ENCODE data around the gene KDR.

KDR gene

GRCh38 chr4:55125087-55125721 is at the start of gene KDR:
Gene KDR, minus strand, starts transcription at chr4:55125595. Its CDS starts 302 bp downstream, at chr4:55125293.
- DNase-seq (ENCODE audit: low read depth) = peak; percentile 54

GRCh38 chr4:55173580-55173979 is 48.2 kb upstream of the KDR start:
- peak; percentile 79 for DNase-seq (ENCODE audit: low read depth)

GRCh38 chr4:55172694-55173287 is 47.4 kb upstream of the KDR start:
- DNase-seq (ENCODE audit: low read depth) = peak; percentile 46

DNA sequence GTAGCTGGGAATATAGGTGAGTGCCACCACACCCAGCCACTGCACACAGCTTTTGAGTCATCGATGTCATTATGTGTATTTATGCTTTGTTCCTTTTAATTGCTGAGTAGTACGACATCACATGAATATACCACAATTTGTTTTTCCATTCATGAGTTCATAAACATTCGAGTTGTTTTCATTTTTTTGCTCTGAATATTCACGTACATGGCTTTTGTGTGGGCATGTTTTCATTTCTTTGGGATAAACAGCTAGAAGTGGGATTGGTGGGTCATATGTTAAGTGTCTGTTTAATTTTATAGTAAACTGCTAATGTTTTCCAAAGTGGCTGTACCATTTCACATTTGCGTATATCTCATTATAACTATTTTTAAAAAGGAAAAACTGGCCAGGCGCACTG is 45.1 kb upstream of the KDR start:
- DNase-seq (ENCODE audit: low read depth) = no peak

DNA sequence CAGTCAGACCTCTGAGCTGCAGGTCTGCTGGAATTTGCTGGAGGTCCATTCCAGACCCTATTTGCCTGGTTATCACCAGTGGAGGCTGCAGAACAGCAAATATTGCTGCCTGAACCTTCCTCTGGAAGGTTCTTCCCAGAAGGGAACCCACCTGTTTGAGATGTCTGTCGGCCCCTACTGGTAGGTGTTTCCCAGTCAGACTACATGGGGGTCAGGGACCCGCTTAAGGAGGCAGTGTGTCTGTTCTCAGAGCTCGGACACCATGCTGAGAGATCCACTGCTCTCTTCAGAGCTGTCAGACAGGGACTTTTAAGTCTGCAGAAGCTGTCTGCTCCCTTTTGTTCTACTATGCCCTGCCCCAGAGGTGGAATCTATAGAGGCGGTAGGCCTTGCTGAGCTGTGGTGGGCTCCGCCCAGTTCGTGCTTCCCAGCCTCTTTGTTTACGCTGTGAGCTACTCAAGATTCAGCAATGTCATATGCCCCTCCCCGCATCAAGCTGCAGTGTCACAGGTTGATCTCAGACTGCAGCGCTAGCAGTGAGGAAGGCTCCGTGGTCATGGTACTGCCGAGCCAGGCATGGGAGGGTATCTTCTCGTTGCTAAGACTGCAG is 44.1 kb upstream of the KDR start:
- DNase-seq (ENCODE audit: low read depth) = peak; percentile 34

DNA sequence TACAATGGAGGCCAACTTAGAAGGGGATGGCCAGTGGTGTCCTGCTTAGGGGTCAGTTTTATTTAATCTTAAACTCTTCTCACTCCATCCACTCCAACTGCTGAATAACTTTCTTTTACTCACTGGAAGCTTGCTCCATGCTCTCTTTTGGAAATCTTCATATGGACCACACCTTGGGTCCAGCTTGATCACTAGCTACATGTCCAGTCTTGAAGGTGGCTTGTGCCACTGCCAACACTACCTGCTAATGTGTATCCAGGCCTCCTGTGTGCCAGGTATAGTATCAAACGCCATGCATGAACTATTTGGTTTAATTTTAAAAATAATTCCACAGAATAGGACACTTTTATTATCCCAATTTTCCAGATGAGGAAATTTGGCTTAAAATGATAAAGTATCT is 37.0 kb upstream of the KDR start:
- no peak for DNase-seq (ENCODE audit: low read depth)

DNA sequence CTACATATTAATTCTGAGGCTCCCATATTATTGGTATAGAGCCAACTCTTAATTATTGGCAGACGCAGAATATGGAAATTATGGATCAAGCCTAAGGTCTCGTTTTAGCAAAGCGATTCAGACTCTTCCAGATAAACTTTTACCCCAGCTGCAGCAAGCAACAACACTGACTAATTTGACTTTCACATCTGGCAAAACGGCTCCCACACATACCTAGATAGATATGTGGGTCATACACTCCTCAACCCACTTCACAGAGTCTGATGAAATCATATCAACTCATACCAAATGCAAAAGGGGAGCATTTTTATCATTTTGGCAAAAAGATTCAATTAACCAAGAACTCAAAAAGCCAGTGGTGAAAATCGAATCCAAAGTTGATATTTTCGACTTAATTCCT is 36.3 kb upstream of the KDR start:
- peak; percentile 70 for DNase-seq (ENCODE audit: low read depth)

- DNase-seq (ENCODE audit: low read depth) = no peak
Observed at GRCh38 chr4:55159851-55160250, 34.5 kb upstream of the KDR start.

DNA sequence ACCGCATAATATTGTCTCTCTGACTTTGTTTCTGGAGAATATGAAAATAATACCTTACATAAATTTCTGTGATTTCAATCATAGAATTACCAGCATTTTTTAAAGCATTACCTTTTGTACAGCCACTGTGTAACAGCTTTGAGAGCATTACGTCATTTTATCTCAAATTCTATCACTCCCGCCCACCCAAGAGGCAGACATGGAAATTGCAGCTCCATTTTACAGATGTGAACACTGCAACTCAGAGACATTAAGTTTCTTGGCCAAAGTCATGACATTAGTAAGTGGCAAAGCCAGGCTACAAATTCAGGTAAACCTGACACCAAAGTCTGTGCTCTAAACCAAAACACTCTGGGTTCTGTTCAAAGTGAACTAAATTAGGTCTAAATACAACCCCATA is 33.6 kb upstream of the KDR start:
- no peak for DNase-seq (ENCODE audit: low read depth)

GRCh38 chr4:55157559-55158277 is 32.3 kb upstream of the KDR start:
- DNase-seq (ENCODE audit: low read depth) = no peak

DNA sequence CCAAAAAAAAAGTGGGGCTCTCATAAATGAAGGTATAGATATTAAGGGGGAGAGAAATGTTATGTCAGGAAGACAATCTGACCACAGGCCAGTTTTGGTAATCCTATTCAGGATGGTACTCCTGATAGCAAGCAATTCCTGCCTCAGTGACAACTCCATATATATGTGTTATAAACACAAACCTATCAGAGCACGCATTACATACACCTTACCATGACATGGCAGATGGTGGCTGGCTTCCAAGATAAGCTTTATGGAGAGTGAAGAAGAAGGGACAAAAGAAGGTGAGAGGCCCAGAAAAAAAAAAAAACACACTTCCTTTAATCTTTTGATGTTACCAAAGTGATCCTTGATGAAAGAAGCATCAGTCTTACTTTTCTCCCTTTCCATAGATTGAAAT is 29.5 kb upstream of the KDR start:
- DNase-seq (ENCODE audit: low read depth) = no peak

- DNase-seq (ENCODE audit: low read depth) = no peak
Observed at GRCh38 chr4:55154290-55154880, 29.0 kb upstream of the KDR start.

- no peak for DNase-seq (ENCODE audit: low read depth)
Observed at GRCh38 chr4:55143858-55144257, 18.5 kb upstream of the KDR start.

GRCh38 chr4:55138367-55138766 is 13.0 kb upstream of the KDR start:
- peak; percentile 93 for DNase-seq (ENCODE audit: low read depth)

DNA sequence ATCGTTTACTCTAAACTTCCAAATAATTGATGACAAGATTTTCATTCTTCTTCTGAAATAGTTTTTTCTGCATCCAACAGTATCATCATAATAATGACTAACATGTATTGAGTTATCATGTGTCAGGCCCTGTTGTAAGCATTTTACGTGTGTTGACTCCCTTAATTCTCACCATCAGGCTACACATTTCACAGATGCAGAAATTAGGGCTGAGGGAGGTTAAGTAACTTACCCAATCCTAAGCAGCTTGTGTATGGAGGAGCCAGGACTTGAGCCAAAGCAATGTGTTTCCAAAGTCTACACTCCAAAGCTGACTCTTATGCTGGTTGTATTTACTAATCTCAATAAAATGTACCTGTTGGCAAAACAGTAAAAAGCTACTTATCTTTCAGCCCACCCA is 11.2 kb upstream of the KDR start:
- DNase-seq (ENCODE audit: low read depth) = no peak

- DNase-seq (ENCODE audit: low read depth) = no peak
Observed at GRCh38 chr4:55133951-55134350, 8.6 kb upstream of the KDR start.

DNA sequence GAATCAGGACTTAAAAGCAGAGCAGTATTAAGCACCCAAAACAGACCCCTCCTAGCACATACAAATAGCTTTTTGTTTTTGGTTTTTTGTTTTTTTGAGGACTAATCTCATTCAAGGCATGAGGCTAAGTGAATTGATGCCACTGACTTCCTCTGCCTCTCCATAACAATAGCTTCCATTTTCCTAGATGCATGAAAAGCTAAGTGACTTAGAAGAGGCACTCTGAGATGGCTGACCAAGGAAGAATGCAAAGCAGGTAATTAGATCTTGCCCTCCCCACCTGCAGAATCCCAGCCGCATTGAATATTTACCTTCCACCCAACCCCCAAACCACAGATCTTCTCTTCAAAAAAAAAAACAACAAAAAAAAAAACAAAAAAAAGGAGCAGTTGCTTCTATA is 7.4 kb upstream of the KDR start:
- no peak for DNase-seq (ENCODE audit: low read depth)

DNA sequence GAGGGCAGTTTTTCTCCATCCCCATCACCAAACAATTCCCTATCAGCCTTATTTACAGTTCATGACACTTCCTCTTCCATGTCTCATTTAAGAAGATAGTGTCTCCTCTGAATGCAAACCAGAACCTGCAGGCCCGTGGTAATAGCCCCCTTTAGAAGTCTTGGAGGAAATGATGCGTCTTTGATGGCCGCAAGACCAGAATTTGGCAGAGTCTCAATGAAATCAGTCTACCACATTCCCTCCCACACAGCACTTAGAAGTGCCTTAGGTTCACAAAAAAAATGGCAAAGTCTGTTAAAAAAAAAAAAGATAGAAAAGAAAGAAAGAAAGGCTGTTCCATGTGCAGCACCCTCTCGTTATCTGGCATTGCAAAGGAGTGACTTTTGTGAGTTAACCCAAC is 2.1 kb upstream of the KDR start:
- DNase-seq (ENCODE audit: low read depth) = peak; percentile 72

- no peak for DNase-seq (ENCODE audit: low read depth)
Observed at GRCh38 chr4:55127053-55127452, 1.7 kb upstream of the KDR start.

DNA sequence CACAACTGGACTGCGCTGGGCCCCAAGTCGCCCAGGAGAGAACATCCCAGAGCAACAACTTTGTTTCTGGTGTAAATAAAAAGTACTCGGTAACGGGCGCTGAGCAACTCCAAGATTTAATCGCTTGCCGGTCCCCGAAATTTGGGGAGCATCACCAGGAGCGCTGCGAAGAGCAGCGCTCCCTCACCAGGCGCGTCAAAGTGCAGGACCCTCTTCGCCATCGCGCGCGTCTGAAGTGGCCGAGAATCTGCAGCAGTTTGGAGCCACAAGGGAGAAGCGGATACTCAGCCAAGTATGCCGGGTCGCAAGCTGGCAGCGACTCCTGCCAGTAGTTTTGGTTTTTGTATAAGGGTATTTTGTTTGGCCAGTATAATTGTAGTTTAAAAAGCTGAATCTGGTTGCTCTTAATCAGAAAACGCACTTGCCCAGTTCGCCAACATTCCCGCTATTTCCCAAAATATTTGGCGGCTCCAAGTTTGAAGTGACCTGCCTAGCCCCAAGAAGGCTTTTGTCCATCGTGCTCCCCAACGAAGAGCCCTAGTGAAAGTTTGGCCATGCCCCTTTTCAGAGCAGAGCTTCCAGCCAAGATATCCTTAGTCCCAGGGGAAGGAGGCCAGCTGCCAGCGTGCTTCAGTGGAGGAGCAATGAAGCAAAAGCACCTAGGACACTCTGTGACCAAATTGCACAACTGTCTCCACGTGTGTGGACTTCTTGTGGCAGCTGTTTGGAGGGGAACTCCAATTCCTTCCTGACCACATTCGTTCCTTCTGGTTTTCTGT is 557 bp upstream of the KDR start:
- DNase-seq (ENCODE audit: low read depth) = no peak

DNA sequence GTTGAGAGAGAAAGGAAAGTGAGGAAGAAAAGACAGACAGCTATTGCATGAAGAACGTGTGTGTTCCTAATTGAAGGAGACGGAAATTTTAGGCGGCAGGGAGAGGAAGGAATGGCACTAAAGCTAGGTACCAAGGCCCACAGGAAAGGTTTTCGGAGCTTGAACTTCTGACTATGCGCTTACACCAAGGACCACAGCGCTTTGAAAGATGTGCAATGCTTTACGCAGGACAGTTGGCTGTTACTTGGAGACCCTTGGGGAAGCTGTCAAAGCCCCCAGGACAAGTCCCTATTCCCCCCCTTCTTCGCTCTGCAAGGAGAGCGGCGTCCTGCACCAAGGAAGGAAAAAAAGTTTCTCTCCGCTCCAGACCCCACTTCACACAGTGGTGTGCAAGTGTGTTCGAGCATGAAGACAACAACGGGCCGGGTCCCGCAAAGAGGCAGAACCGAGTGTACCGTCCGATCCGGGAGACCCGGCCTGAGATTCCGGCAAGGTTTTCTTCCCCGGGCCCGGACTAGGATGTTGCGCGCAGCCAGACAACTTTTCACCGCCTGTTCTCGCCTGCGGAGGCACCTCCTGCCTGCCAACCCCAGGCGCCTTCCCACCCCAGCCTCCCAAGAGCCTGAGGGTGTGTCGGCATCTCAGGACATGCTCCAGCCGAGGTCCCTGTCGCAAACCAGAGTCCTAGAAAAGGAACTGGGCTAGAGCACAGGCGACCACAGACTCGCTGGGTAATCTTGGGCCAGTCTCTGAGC is 896 bp downstream of the KDR start:
- DNase-seq (ENCODE audit: low read depth) = no peak
